GM19193 (cell line): ENCODE data around the gene ALS2CL.

Source experiments
- POLR2A ChIP-seq: IDR thresholded peaks from 4 replicates; pipeline ENCODE4 v1.6.1; 2011; ENCODE audit not compliant: insufficient read depth, insufficient read length; ENCODE audit errors: extremely low read depth

Gene ALS2CL

DNA sequence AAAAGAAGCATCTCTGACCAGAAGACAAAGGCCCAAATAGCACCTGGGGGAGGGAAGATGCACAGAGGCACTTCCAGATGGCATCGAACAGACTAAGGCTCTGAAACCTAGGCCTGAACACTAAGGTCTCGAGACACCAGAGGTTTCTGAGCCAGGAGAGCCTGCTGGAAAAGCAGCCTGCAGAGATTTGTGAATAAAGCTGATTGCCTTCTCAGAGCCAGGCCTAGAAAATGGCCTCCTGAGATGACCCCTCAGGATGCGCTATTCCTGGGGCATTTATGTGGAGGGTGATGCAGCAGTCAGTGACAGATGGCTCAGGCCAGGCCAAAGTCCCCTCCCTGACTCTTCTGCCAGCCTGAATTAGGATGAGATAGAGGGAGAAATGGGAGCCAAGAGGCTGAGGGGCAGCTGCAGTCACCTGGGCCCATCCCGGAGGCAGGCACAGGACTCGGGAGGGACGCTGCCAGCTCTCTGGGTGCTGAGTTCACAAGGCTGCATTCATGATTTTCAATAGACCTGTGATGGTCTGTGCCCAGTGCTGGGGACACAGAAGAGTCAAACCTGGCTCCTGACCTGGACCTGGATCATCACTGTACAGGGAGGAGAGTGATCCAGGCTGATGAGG is 17.3 kb upstream of the ALS2CL start:
- no peak for TF ChIP-seq POLR2A

DNA sequence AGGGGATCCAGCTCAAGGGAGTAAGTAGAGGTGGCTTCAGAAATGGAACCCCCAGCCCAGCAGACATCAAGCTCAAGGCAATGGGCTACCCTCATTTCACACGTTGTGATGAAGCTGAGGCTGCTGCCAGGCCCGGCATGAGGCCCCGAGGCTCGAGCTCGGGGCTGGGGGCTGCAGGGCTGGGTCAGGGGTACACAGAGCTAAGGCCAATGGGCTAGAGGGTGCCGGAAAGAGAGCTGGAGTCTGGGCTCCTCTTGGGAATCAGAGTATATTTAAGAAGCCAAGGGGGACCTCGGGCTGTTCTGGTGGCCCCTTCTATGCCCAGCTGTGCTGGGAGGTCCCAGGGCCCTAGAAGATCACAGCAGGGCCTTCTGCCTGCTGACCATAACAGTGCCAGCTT is 16.8 kb upstream of the ALS2CL start:
- no peak for TF ChIP-seq POLR2A

DNA sequence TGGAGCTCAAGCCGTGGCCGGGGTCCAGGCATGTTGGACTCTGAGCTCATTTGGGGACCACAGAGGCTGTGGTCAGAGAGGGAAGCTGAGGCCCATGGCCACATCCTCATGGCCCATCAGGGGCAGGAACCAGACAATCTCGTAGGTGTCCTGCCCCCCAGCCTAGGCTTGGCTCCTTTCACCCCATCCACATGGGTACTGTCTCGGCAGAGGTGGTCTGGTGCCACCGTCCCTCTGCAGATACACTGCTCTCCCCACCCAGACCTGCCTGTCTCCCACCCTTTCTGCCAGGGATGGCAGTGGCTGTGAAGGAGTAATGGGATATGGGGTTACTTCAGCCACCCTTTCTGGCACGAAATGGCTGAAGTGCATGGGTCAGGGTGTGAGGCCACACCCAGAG is 16.2 kb upstream of the ALS2CL start:
- TF ChIP-seq POLR2A, result no peak

DNA sequence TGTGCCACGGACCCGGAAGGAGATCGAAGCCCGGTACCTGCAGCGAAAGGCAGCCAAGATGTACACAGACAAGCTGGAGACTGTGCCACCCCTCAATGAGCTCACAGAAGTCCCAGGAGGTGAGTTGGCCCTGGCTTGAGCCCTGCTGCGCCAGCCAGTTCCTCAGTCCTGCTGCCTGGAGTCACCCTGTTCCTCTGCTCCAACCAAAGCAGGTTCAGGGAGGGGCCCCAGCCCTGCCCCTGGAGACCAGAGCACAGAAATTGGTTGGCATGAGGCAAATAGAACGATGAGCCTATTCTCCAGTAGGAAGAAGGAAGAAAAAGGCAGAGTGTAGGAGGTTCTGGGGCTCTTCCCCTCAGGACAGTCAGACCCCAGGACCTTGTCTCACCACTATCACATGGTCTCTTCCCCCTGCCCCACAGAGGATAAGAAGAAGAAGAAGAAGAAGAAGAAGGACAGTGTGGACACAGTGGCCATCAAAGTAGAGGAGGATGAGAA is 15.7 kb upstream of the ALS2CL start:
- TF ChIP-seq POLR2A, result no peak

DNA sequence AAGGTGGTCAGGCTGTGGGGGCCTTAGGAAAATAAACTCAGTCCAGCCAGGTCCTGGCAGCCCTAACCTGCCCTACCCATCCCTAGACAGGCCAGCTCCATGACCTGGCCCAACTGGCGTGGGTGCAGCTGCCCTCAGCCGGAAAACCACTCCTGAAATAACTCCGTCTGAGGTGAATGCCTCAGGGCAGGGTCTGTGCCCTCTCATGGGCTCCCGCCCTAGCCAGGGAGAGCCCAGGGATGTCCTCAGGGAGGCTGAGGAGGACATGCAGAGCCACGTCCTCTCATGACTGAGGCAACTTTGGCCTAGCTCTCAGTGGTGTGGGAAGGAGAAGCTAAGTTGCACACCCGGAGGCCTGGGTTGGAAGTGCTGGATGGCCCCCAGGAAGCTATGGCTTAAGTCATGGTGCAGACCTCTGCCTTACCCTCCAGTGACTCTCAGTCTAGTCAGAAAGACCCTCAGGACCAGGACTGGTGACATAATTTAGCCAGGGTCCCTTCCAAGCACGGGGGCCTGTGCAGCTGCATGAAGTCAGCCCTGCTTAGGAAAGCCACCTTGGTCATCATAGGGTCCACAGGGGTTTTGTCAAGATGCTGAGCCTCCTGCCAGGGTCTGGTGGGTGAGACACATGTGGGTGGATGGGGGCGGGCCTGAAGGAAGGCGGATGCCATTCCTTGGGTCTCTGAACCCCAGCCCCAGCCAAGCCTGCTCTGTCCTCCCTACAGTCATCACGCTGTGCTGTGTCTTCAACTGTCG is 15.1 kb upstream of the ALS2CL start:
- TF ChIP-seq POLR2A, result no peak

DNA sequence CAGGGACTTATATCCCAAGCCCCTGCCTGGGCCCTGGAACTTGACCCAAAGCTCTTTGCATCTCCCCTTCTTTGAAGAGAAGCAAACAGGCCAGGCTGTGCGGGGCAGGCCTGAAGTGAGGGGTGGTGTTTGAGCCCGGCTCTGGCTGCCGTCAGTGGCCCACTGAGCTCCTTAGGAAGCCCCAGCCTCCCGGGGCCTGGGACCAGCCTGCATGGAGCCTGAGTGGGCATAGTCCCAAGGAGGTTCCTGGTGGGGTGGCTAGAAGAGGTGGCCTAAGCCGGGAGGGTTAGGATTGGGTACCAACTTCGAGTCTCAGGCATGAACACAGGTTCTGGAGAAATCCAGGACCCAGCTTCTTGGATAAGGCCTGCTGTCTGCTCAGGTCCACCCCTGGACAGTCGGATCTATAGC is 14.1 kb upstream of the ALS2CL start:
- TF ChIP-seq POLR2A, result no peak

DNA sequence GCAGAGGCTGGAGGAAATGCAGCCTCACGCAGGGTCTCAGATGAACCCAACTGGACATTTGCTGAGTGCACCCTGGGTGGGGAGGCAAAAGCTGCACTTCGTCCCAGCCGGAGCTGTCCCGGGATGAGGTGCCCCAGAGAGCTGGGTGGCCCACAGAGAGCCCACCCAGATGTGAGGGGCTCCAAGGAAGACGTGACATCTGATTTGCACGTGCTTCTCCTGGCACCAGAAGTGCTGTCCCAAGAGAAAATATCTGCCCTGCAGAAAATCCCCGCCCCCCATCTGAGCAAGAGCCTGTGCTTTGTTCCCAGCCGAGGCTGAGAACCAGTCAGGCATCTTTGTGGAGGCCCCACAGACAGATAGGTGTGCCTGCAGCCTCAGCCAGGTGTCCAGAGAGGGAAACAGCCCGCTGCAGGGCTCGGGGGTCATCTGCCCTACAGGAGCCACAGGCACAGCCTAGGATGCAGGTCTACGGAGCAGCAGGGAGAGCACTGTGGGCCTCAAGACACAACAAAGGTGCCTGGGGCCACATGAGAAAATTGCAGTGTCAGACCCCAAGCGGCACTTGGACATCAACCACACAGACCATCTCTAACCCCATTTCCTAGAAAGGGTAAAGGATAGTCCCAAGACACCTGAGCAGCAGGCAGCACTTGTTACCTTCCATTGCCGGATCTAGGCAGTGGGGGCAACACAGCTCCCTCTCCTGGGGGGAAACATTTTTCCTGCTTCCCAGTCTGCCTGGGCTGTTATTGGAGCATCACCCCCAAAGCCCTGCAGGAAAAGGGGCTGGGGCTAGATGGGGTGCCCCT is 13.5 kb upstream of the ALS2CL start:
- no peak for TF ChIP-seq POLR2A

DNA sequence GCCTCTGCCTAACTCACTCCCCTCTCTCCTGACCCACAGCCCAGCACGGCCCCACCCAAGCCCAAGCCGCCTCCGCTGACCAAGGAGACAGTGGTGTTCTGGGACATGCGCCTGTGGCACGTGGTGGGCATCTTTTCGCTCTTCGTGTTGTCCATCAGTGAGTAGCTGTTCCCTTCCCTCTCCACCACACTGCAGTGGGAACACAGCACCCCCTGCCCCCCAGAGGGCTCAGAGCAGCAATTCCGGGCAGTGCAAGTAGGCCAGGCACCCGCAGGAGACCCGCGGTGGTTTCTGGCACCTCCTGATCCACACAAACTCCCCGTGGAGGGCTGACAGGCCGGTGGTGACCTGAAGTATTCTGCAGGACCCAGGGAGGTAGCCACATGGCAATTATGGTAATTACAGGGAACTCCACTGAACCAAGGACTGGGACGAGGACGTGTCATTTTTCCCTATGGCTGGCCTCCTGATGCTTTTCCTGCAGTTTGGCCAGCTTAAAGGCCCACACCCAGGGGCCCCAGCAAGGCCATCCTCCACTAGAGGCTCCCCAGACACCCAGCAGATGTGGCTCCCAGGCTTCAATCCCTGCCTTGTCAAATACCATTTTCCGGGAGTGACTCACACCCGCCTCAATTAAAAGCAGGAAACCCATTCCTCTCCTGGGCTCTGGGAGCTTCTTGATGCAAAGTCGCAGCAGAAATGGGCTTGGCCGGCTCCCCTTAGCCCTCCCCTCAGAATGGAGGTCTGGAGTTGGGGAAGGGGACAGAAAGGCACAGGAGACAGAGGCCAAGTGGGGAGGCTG is 12.5 kb upstream of the ALS2CL start:
- no peak for TF ChIP-seq POLR2A

DNA sequence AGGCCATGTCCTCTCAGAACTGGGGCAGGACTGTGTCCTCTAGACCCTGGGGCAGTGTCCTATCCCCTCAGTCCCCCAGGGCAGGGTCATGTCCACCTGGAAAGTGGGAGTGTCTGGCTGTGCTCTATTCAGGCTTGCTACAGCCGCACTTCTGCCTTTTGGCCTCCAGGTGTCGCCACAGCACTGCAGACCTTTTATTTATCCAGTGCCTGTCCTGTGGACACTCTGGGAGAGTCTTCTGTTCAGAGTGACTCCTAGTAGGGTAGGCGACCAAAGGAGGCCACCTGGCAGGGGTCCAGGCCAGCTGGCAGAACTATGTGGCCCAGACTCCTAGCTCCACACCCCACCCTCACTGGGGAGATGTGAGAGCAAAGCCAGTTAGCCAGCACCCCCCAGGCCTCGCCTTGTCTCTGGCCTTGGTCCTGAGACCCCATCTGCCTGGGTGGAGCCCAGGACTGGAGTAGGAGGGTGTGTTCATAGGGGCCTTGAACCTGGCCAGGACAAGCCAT is 11.6 kb upstream of the ALS2CL start:
- no peak for TF ChIP-seq POLR2A

DNA sequence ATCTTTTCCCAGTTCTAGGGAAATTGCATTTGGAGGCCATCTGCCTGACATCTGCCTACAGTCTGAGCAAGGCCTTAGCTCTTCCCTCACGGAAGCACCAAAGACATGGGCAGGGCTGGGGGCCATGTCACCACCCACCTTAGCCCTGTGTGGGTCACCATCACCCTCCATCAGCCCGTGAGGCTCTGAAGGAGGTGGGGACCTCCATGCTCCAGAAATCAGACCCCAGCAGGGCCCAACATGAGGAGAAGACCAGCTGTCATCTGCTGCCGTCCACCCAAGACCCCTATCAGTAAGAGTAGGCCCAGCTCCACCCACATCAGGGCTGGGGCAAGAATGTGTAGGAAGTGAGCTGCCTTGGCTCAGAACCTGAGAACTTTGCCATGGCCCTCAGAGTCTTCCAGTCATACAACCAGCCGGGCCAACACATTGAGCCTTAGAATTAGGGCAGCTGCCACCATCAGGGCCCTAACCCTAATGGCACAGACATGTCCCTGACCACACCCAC is 9.6 kb upstream of the ALS2CL start:
- no peak for TF ChIP-seq POLR2A

DNA sequence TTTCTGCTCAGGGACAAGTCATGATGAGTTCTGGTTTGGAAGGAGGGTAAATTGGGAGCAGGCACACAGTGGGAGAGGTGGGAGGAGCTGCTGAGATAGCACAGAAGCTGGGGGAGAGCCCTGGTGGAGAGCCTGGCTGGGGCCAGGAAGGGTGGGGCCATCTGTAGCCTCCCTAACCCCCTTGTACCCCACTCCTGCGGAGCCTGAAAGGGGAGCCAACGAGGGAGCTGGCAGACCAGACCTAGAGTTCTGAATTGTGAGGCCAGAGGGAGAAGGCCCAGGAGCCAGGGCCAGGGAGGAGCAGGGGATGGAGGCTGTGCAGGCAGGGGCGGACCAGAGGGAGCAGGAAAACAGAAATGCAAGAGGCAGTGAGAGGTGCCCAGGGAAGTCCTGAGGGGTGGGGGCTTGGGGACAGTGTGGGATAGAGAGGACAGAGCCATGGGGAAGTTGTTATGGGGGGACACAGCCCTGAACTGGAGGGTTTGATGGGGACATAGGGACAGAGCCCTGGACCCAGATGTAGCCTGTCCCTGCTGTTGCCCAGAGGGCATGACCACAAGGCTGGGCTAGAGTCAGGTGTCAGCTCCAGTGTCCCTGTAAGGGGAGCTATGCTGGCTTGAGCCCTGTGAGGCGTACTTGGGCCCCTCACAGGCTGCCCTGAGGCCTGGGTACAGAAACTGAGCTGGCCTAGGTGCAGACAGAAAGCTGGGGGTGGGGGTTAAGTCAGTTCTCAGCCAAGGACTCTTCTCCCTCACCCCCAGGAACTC is 8.9 kb upstream of the ALS2CL start:
- TF ChIP-seq POLR2A, result no peak

DNA sequence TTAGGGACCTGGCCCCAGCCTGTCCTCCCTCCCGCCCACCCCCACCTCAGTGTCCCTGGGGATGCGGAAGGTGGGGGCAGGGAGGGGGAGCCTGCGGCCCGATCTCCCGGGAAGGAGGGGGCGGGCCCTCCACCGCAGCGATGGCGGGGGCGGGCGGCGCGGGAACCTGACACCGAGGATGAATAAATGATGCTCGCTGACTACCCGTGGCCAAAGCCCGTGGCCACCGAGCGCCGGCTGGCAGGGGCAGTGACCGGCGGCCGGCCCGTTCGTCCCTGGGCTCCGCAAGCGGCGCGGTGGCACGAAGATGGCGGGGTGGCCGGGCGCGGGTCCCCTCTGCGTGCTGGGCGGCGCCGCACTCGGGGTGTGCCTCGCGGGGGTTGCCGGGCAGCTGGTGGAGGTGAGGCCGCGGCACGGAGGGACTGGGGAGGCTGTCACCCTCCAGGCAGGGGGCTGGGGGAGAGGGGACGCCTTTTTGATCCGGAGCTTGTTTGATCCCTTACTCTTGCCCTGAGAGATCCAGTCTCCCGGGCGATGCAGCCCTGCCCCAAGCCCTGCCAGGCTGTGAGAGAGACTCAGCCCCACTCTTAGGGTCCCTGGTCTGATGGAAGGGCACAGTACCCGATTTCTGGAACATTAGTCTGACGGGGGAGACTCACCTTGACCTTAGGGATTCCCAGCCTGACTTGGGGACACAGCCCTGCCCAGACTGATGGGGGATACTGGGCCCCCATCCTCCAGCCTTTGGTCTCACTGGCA is 7.9 kb upstream of the ALS2CL start, which contains the start of gene TMIE:
Gene TMIE (plus strand): TSS at position 212 of the 759 bp plus-strand sequence. CDS start 96 bp downstream, at position 308.
- no peak for TF ChIP-seq POLR2A

DNA sequence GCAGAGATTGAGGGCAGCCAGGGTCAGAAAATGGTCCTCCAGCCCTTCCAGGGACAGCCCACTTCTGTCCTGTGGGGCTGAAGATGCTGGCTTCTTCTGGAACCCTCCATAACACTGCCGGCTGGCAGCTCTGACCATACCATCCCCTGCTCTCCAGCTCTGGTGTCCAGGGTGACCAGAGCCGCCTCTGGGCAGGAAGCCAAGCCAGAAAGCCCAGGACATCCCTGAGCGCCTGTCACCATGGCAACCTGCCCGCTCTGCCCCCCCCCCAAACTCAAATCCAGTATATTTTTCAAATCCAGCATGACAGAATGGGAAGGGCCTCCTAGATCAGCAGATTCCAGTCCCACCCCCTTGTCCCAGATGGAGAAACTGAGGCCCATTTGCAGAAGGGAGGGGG is 7.3 kb upstream of the ALS2CL start:
- TF ChIP-seq POLR2A, result no peak
